HepG2 (cell line): ENCODE measurements around the gene LIN28B. TPM values are rescaled to one million over a fixed set of nuclear protein-coding genes. Genes with fewer than 3 reads are reported as not detected.

Source experiments
- DPF2 ChIP-seq: sonication (generic); formaldehyde crosslinking; IDR thresholded peaks from 2 replicates; pipeline ENCODE4 v1.4.0; 2020; ENCODE audit warnings: mild to moderate bottlenecking, low read depth, missing genetic modification reagents, borderline replicate concordance
- GATA4 ChIP-seq: sonication (generic); IDR thresholded peaks from 2 replicates; pipeline ENCODE4 v1.6.1; 2016; ENCODE audit warnings: antibody characterized with exemption, low read depth, borderline replicate concordance
- KDM6A ChIP-seq: IDR thresholded peaks from 2 replicates; pipeline ENCODE4 v1.6.1; 2016; ENCODE audit warnings: low read depth
- NR2F1 ChIP-seq, 2 experiments: fragments of 450-650 bp in 1 of 2; formaldehyde crosslinking in 1 of 2; IDR thresholded peaks; 2 replicates each; pipeline versions ENCODE4 v1.5.0 to v1.6.1; 2016 to 2020; ENCODE audit warnings: mild to moderate bottlenecking in 1 of 2, missing compliant biosample characterization in 1 of 2, missing genetic modification reagents in 1 of 2, moderate library complexity in 1 of 2
- RELA ChIP-seq: sonication (generic); formaldehyde crosslinking; IDR thresholded peaks from 2 replicates; pipeline ENCODE4 v1.4.0; 2020; ENCODE audit warnings: missing genetic modification reagents
- STAT5B ChIP-seq: sonication (generic); formaldehyde crosslinking; IDR thresholded peaks from 2 replicates; pipeline ENCODE4 v1.4.0; 2020; ENCODE audit warnings: missing genetic modification reagents
- TFDP1 ChIP-seq: IDR thresholded peaks from 2 replicates; pipeline ENCODE4 v1.6.1; 2016; ENCODE audit warnings: missing compliant biosample characterization, missing genetic modification reagents, borderline replicate concordance
- TFDP2 ChIP-seq: sonication (generic); formaldehyde crosslinking; IDR thresholded peaks from 2 replicates; pipeline ENCODE4 v1.4.0; 2020; ENCODE audit warnings: missing genetic modification reagents
- ZNF367 ChIP-seq: sonication (generic); formaldehyde crosslinking; IDR thresholded peaks from 2 replicates; pipeline ENCODE4 v1.4.0; 2020; ENCODE audit warnings: missing genetic modification reagents, borderline replicate concordance
- ZNF775 ChIP-seq: sonication (generic); formaldehyde crosslinking; IDR thresholded peaks from 2 replicates; pipeline ENCODE4 v1.4.0; 2020; ENCODE audit warnings: missing genetic modification reagents, mild to moderate bottlenecking, moderate library complexity, borderline replicate concordance
- ZXDC ChIP-seq: sonication (generic); formaldehyde crosslinking; IDR thresholded peaks from 2 replicates; pipeline ENCODE4 v1.5.0; 2020; ENCODE audit warnings: mild to moderate bottlenecking, missing genetic modification reagents
- polyA plus RNA-seq, 8 experiments: library from polyadenylated mRNA; depleted of rRNA in 3 of 8; stranded (reverse) in 7 of 8; unstranded in 1 of 8; fragments of >200 nt; fragmentation: Illumina TruSeq in 4 of 8; extraction: Trizol in 4 of 8; gene quantifications; 2 replicates each; pipeline versions ENCODE4 v1.2.1 to v1.2.3, GENCODE V29; 2011 to 2016; ENCODE audit warnings: low read depth in 4 of 8, missing spikeins in 1 of 8, mixed read lengths in 1 of 8; ENCODE audit not compliant: insufficient read depth in 1 of 8
- total RNA-seq, 5 experiments: library from RNA; depleted of rRNA; stranded (reverse); fragments of >200 nt; fragmentation: Illumina TruSeq; extraction: Trizol; gene quantifications; 2 replicates each; pipeline ENCODE4 v1.2.3, GENCODE V29; 2016; ENCODE audit warnings: low read depth in 1 of 5
- TF ChIP-seq, protein P1 (sequence below): sonication (generic); formaldehyde crosslinking; IDR thresholded peaks from 2 replicates; pipeline ENCODE4 v1.4.0; 2020; ENCODE audit warnings: mild to moderate bottlenecking, missing genetic modification reagents
- TF ChIP-seq, protein P2 (sequence below): sonication (generic); formaldehyde crosslinking; IDR thresholded peaks from 2 replicates; pipeline ENCODE4 v1.4.0; 2020; ENCODE audit warnings: missing genetic modification reagents, borderline replicate concordance

Gene LIN28B
- total and polyA plus RNA-seq, 2 of the 13 experiments (the other 11 are each of a cell fraction or from before 2014, with no cell fraction given) = 14.5 to 56.8 TPM

DNA sequence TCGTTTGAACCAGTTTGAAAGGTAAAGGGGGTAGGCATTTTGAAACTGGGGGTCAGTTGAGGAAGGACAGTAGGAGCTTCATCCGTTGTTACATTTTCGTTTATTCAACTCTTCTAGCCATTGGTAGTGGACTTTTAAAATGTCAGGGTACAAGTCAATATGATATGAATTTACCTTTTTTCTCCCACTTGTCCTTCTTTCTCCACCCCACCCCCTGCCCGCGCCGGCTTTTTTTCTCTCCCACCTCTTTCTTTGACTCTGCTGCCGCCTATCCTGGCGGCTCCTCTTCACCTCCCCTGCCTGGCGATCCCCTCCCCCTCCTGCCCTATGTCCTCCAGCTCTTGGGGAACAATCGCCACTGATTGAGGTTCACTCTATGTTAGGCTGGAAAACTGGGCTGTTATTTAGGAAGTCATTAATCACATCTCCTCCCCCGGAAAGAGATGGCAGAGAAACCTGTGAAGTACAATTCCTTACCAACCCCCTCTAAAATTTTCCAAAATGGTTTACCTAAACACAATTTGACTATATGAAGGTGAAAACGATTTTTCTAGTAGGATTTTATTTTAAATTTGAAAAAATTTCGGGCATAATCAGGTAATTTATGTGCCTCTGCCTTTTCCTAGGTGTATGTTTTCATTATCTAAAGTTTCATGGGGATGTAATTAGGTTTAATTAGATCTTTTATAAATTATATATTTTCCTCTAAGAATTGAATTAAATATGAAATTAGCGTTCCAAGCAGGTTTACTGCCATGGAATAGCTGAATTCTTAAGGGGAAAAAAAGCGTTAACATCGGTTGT is 778 bp upstream of the LIN28B start (continued):
- TF ChIP-seq ZXDC (CRISPR knock-in tag) (no peak), GATA4 (no peak), ZNF367 (no peak), RELA (CRISPR knock-in tag) (no peak), TFDP2 (no peak), DPF2 (CRISPR knock-in tag) (no peak), ZNF775 (no peak), TFDP1 (CRISPR knock-in tag) (no peak), NR2F1 (CRISPR knock-in tag; IDR thresholded peaks at IDR 0.05) (0 out of 4 replicates have a peak, but pooled peaks of 1 of the 2 experiments have one; percentile 31), STAT5B (CRISPR knock-in tag) (no peak), KDM6A (CRISPR knock-in tag) (no peak)
- TF ChIP-seq, protein P1, sequence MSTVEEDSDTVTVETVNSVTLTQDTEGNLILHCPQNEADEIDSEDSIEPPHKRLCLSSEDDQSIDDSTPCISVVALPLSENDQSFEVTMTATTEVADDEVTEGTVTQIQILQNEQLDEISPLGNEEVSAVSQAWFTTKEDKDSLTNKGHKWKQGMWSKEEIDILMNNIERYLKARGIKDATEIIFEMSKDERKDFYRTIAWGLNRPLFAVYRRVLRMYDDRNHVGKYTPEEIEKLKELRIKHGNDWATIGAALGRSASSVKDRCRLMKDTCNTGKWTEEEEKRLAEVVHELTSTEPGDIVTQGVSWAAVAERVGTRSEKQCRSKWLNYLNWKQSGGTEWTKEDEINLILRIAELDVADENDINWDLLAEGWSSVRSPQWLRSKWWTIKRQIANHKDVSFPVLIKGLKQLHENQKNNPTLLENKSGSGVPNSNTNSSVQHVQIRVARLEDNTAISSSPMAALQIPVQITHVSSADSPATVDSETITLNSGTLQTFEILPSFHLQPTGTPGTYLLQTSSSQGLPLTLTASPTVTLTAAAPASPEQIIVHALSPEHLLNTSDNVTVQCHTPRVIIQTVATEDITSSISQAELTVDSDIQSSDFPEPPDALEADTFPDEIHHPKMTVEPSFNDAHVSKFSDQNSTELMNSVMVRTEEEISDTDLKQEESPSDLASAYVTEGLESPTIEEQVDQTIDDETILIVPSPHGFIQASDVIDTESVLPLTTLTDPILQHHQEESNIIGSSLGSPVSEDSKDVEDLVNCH (CRISPR knock-in tag) = no peak
- TF ChIP-seq, protein P2, sequence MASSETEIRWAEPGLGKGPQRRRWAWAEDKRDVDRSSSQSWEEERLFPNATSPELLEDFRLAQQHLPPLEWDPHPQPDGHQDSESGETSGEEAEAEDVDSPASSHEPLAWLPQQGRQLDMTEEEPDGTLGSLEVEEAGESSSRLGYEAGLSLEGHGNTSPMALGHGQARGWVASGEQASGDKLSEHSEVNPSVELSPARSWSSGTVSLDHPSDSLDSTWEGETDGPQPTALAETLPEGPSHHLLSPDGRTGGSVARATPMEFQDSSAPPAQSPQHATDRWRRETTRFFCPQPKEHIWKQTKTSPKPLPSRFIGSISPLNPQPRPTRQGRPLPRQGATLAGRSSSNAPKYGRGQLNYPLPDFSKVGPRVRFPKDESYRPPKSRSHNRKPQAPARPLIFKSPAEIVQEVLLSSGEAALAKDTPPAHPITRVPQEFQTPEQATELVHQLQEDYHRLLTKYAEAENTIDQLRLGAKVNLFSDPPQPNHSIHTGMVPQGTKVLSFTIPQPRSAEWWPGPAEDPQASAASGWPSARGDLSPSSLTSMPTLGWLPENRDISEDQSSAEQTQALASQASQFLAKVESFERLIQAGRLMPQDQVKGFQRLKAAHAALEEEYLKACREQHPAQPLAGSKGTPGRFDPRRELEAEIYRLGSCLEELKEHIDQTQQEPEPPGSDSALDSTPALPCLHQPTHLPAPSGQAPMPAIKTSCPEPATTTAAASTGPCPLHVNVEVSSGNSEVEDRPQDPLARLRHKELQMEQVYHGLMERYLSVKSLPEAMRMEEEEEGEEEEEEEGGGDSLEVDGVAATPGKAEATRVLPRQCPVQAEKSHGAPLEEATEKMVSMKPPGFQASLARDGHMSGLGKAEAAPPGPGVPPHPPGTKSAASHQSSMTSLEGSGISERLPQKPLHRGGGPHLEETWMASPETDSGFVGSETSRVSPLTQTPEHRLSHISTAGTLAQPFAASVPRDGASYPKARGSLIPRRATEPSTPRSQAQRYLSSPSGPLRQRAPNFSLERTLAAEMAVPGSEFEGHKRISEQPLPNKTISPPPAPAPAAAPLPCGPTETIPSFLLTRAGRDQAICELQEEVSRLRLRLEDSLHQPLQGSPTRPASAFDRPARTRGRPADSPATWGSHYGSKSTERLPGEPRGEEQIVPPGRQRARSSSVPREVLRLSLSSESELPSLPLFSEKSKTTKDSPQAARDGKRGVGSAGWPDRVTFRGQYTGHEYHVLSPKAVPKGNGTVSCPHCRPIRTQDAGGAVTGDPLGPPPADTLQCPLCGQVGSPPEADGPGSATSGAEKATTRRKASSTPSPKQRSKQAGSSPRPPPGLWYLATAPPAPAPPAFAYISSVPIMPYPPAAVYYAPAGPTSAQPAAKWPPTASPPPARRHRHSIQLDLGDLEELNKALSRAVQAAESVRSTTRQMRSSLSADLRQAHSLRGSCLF (CRISPR knock-in tag) = no peak
